WERI-Rb-1 (cell line): Measurements from ENCODE around the gene LCOR.

ENCODE experiments used
- DNase-seq: peaks from one replicate; pipeline ENCODE4 v3.0.0-alpha.2; 2020
- H3K27ac ChIP-seq: fragments of 250-450 bp; sonication (Bioruptor Pico); 2 replicates; pipeline ENCODE4 v1.5.1; 2020; ENCODE audit warnings: mild to moderate bottlenecking, moderate library complexity
- H3K27me3 ChIP-seq: fragments of 250-450 bp; sonication (Bioruptor Pico); 2 replicates; pipeline ENCODE4 v1.5.1; 2021; ENCODE audit warnings: mild to moderate bottlenecking, low read depth, moderate library complexity; ENCODE audit not compliant: insufficient read depth, severe bottlenecking
- H3K36me3 ChIP-seq: fragments of 250-450 bp; sonication (Bioruptor Pico); 2 replicates; pipeline ENCODE4 v1.5.1; 2020; ENCODE audit warnings: mild to moderate bottlenecking, moderate library complexity
- H3K4me3 ChIP-seq: 2 replicates; pipeline ENCODE4 v1.5.1; 2011; ENCODE audit warnings: low read depth, mild to moderate bottlenecking, control low read depth, low read length
- H3K9me3 ChIP-seq: fragments of 250-450 bp; sonication (Bioruptor Pico); 2 replicates; pipeline ENCODE4 v1.5.1; 2021; ENCODE audit warnings: mild to moderate bottlenecking, moderate library complexity; ENCODE audit not compliant: severe bottlenecking
- CTCF ChIP-seq: IDR thresholded peaks from 2 replicates; pipeline ENCODE4 v1.5.1; 2011; ENCODE audit warnings: low read depth, mild to moderate bottlenecking, control low read depth, inconsistent platforms, low read length

LCOR gene

DNA sequence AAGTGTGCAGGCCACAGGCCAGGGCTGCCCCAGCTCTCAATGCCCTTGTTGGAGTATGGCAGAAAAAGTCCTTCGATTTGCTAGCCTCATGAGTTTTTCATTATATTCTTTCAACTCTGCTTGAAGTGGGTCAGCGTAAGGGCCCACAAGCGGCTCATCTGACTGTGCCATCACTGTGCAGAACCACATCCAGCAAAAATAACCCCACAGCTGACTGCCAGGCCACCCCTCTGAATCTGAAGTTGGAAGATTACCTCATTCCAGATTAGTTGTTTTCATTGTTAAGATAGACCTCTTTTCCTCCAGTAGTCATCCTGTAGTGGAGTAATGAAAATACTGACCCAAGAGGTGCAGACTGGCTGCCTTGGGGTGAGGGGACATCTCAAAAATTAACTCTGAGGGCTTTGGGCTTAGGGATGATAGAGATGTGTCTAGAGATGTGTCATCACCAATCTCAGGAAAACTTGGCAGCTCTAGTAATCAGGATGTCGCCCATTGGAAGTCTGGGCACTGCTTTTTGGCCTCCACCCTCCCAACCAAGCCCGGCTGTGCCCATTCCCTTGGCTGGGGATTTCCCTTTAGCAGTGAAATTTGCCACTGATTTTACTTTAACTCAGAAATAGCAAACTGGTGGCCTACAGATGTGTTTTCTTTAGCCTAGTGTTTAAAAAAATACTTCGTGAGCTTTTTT lies 164.3 kb downstream of the LCOR start:
- no peak for DNase-seq
- no peak overlapping the region for H3K4me3 ChIP-seq
- no peaks in the 10 kb centered on the region for H3K36me3 ChIP-seq
- no peaks in the 10 kb centered on the region for H3K9me3 ChIP-seq
- no peak for TF ChIP-seq CTCF
- H3K27ac ChIP-seq: no peak overlapping the region
- no peaks in the 10 kb centered on the region for H3K27me3 ChIP-seq

DNA sequence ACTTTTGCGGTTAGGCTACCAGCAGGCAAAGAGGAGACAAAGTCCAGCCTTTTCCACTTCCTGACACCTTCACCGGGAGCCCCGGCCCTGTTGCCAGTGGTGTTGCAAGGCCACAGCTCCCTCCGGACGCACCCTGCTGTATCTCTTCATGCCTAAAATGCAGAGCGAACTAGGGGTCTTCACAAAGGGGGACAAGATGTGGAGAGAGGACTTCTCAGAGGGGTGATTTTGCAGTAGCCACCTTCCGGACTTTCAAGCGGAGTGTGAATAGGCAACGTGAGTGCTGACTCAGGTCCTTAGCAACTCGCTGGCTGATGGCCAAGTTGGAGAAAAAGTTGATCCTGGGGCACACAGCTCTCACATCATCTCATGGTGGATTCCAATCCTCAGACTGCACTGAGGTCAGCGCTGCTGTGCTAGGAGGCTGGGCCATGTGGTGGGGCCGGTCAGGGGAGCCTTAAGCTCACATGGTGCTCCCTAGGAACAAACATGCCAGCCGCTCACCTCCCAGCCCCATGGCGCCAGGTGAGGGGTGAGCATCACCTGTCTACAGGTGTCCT lies 166.3 kb downstream of the LCOR start:
- Histone ChIP-seq H3K27ac (no peak overlapping the region), H3K4me3 (no peak overlapping the region), H3K27me3 (no peaks in the 10 kb centered on the region), H3K36me3 (no peaks in the 10 kb centered on the region), H3K9me3 (no peaks in the 10 kb centered on the region)
- TF ChIP-seq CTCF: no peak
- DNase-seq: no peak

- H3K27me3 ChIP-seq: no peaks in the 10 kb centered on the region
- no peak for DNase-seq
- H3K9me3 ChIP-seq: no peaks in the 10 kb centered on the region
- no peak overlapping the region for H3K27ac ChIP-seq
- no peak overlapping the region for H3K4me3 ChIP-seq
- TF ChIP-seq CTCF: no peak
- no peaks in the 10 kb centered on the region for H3K36me3 ChIP-seq
Observed at GRCh38 chr10:96999337-96999736, 167.2 kb downstream of the LCOR start.

DNA sequence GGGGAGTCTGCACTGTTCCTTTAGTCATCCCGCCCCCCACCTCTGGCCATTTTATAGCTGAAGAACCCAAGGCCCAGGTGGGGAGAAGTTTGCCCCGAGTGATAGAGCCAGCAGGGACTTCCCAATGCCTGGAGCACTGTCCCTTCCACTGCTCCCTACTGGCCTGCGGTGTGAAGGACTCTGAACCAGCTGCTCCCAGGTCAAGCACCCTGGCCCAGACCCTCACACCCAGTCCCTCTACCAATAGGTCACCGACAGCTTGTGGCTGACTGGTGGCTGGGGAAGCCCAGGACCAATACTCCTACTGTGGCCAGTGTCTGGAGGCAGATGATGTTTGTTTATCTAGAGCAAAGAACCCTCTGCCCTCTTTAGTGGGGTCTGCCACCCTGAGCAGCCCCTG lies 167.9 kb downstream of the LCOR start:
- TF ChIP-seq CTCF: no peak
- DNase-seq: no peak
- H3K36me3 ChIP-seq: no peaks in the 10 kb centered on the region
- H3K4me3 ChIP-seq: no peak overlapping the region
- no peaks in the 10 kb centered on the region for H3K27me3 ChIP-seq
- H3K9me3 ChIP-seq: no peaks in the 10 kb centered on the region
- H3K27ac ChIP-seq: no peak overlapping the region

DNA sequence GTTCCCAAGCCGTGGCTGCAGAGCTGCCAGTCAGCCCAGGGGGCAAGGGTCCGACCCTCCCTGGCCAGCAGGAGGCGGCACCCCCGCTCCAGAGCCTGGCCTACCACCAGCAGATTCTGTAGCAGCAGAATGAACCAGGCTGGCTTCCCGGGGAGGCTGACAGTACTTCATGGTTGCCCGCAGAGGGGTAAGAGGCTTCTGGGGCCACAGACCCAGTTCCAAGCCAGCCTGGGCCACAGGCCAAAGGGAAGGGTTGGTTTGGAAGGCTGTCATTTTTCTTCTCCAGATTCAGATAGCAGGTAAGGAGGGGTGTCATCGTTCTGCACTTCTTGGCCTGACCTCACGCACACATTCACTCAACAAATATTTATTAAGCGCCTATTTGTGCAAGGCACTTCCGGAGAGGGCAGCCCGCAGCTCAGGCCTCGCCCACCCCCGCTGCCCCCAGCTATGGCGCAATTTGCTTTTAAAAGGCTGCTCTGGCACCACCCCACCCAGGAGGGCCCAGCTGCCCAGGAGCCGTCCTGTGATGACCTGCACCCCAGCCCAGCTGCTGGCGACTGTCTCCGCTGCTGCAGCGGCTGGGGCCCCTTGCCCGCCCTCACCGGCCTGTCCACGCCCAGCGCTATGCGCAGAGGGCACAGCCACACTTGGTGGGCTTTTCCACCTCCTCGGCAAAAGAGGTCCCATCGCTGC lies 168.5 kb downstream of the LCOR start:
- DNase-seq: no peak
- H3K27ac ChIP-seq: no peak overlapping the region
- no peak overlapping the region for H3K4me3 ChIP-seq

More for the DNA sequence above, 168.5 kb downstream of the LCOR start:
- no peaks in the 10 kb centered on the region for H3K27me3 ChIP-seq
- TF ChIP-seq CTCF: peak; percentile 41; the same call in 1 of the 2 replicates
- no peaks in the 10 kb centered on the region for H3K9me3 ChIP-seq
- H3K36me3 ChIP-seq: no peaks in the 10 kb centered on the region
